Uterus (tissue), 4 donors: ENCODE data around the gene CLINT1. TPM values are rescaled to one million over a fixed set of nuclear protein-coding genes. Genes with fewer than 3 reads are reported as not detected.

ENCODE experiments used
- DNase-seq, 2 donors: peaks; one replicate each; pipeline ENCODE4 v3.0.0-alpha.2; 2019 to 2020
- H3K27ac ChIP-seq, 2 donors: fragments of 200-600 bp; sonication (generic); 1 replicate in 1 of 2; 2 replicates in 1 of 2; pipeline ENCODE4 v1.5.1; 2016 to 2018
- H3K27me3 ChIP-seq, 2 donors: fragments of 200-600 bp; sonication (generic); one replicate each; pipeline ENCODE4 v1.5.1; 2018 to 2019; ENCODE audit warnings: control low read depth in 1 of 2
- H3K36me3 ChIP-seq, 2 donors: fragments of 200-600 bp; sonication (generic); one replicate each; pipeline ENCODE4 v1.5.1; 2019; ENCODE audit warnings: control low read depth in 1 of 2
- H3K4me1 ChIP-seq, 2 donors: fragments of 200-600 bp; sonication (generic); one replicate each; pipeline ENCODE4 v1.5.1; 2018 to 2019; ENCODE audit warnings: control low read depth in 1 of 2
- H3K4me3 ChIP-seq, 2 donors: fragments of 200-600 bp; sonication (generic); 1 replicate in 1 of 2; 2 replicates in 1 of 2; pipeline ENCODE4 v1.5.1; 2018 to 2019; ENCODE audit warnings: mild to moderate bottlenecking in 1 of 2
- H3K9me3 ChIP-seq, 2 donors: fragments of 200-600 bp; sonication (generic); one replicate each; pipeline ENCODE4 v1.5.1; 2019; ENCODE audit warnings: control low read depth in 1 of 2
- POLR2A ChIP-seq, 2 donors: fragments of 450-650 bp; IDR thresholded peaks; one replicate each; pipeline ENCODE4 v1.6.1; 2016; ENCODE audit warnings: antibody characterized with exemption in 2 of 2, mild to moderate bottlenecking in 1 of 2, moderate library complexity in 1 of 2
- intact Hi-C: fragments of 100-400 bp; cut with DNase I; formaldehyde crosslinking; loops from one replicate; pipeline ENCODE4 v1.15.1; 2023; ENCODE audit warnings: low total_unique reads
- total RNA-seq, 4 donors: library from RNA; depleted of rRNA in 3 of 4; stranded (reverse); fragments of >200 nt in 3 of 4; gene quantifications; one replicate each; pipeline versions ENCODE4 v1.1.0 to v1.2.4, GENCODE V29; 2014 to 2023
- TF ChIP-seq, protein P1 (sequence below), 4 experiments: fragments of 200-600 bp in 2 of 4; fragments of 450-650 bp in 2 of 4; sonication (generic) in 2 of 4; IDR thresholded peaks; one replicate each; pipeline ENCODE4 v1.5.1; 2016 to 2019; ENCODE audit warnings: antibody characterized with exemption in 4 of 4, mild to moderate bottlenecking in 2 of 4, moderate library complexity in 1 of 4
- donor health status: DM: yes; HTN: yes; CAD: no.

Gene CLINT1
- total RNA-seq, 4 donors from 2014 or later = 36.6 to 96.0 (median 55.3) TPM

- no peaks in the 10 kb centered on the region for H3K27me3 ChIP-seq
- H3K4me3 ChIP-seq = no peak overlapping the region
- no peaks in the 10 kb centered on the region for H3K9me3 ChIP-seq
- DNase-seq = no peak
- no peaks in the 10 kb centered on the region for H3K4me1 ChIP-seq
- no peak overlapping the region for H3K27ac ChIP-seq
- no peaks in the 10 kb centered on the region for H3K36me3 ChIP-seq
- intact Hi-C loops = no loop called here
- TF ChIP-seq, protein P1, sequence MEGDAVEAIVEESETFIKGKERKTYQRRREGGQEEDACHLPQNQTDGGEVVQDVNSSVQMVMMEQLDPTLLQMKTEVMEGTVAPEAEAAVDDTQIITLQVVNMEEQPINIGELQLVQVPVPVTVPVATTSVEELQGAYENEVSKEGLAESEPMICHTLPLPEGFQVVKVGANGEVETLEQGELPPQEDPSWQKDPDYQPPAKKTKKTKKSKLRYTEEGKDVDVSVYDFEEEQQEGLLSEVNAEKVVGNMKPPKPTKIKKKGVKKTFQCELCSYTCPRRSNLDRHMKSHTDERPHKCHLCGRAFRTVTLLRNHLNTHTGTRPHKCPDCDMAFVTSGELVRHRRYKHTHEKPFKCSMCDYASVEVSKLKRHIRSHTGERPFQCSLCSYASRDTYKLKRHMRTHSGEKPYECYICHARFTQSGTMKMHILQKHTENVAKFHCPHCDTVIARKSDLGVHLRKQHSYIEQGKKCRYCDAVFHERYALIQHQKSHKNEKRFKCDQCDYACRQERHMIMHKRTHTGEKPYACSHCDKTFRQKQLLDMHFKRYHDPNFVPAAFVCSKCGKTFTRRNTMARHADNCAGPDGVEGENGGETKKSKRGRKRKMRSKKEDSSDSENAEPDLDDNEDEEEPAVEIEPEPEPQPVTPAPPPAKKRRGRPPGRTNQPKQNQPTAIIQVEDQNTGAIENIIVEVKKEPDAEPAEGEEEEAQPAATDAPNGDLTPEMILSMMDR (IDR thresholded peaks at IDR 0.05) = no peak
- TF ChIP-seq POLR2A (IDR thresholded peaks at IDR 0.05) = no peak
Observed at GRCh38 chr5:157867751-157868387, 8.9 kb upstream of the CLINT1 start.

DNA sequence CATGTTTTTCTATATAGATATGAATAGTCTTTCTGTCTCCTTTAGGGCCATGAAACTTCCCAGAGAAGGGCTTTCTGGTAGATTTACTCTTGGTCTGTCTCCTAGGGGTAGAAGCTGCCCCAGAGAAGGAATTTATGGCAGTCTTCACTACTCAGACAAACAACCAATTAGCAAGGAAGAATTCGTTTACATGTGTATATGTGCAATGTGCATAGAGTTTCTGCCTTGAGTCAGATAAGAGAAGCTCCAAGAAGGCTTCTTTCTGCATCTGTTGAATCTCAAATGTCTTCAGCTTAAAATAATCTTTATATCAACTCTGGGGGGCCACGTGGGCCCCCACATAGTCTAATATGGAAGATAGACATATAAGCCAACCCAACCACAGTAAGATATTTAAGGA lies 7.6 kb upstream of the CLINT1 start:
- H3K36me3 ChIP-seq = no peaks in the 10 kb centered on the region
- no peaks in the 10 kb centered on the region for H3K27me3 ChIP-seq
- no peaks in the 10 kb centered on the region for H3K9me3 ChIP-seq
- DNase-seq = no peak
- TF ChIP-seq, protein P1 (IDR thresholded peaks at IDR 0.05) = no peak
- no peak for TF ChIP-seq POLR2A (IDR thresholded peaks at IDR 0.05)
- no peak overlapping the region for H3K4me3 ChIP-seq
- no peaks in the 10 kb centered on the region for H3K4me1 ChIP-seq
- intact Hi-C loops = no loop called here
- H3K27ac ChIP-seq = no peak overlapping the region

GRCh38 chr5:157865781-157866180 lies 6.8 kb upstream of the CLINT1 start:
- TF ChIP-seq, protein P1 (IDR thresholded peaks at IDR 0.05) = no peak
- TF ChIP-seq POLR2A (IDR thresholded peaks at IDR 0.05) = no peak
- DNase-seq = no peak

GRCh38 chr5:157864067-157864466 lies 5.1 kb upstream of the CLINT1 start:
- Histone ChIP-seq H3K27me3 (no peaks in the 10 kb centered on the region), H3K4me1 (no peaks in the 10 kb centered on the region), H3K27ac (no peak overlapping the region), H3K4me3 (no peak overlapping the region), H3K9me3 (no peaks in the 10 kb centered on the region), H3K36me3 (no peaks in the 10 kb centered on the region)
- no peak for TF ChIP-seq POLR2A (IDR thresholded peaks at IDR 0.05)
- TF ChIP-seq, protein P1 (IDR thresholded peaks at IDR 0.05) = no peak
- intact Hi-C loops = no loop called here
- no peak for DNase-seq

More at GRCh38 chr5:157865781-157866180, 6.8 kb upstream of the CLINT1 start:
- intact Hi-C loops = no loop called here
- H3K4me3 ChIP-seq = no peak overlapping the region
- no peaks in the 10 kb centered on the region for H3K4me1 ChIP-seq
- no peak overlapping the region for H3K27ac ChIP-seq
- H3K9me3 ChIP-seq = no peaks in the 10 kb centered on the region
- H3K36me3 ChIP-seq = no peaks in the 10 kb centered on the region
- H3K27me3 ChIP-seq = no peaks in the 10 kb centered on the region

GRCh38 chr5:157862183-157862851 lies 3.4 kb upstream of the CLINT1 start:
- H3K27me3 ChIP-seq = no peaks in the 10 kb centered on the region
- H3K36me3 ChIP-seq = no peaks in the 10 kb centered on the region
- H3K4me1 ChIP-seq = no peaks in the 10 kb centered on the region
- H3K9me3 ChIP-seq = no peaks in the 10 kb centered on the region
- no peak overlapping the region for H3K4me3 ChIP-seq
- no peak overlapping the region for H3K27ac ChIP-seq
- intact Hi-C loops = no loop called here
- TF ChIP-seq, protein P1 (IDR thresholded peaks at IDR 0.05) = no peak
- no peak for TF ChIP-seq POLR2A (IDR thresholded peaks at IDR 0.05)
- no peak for DNase-seq
